Esophagus (tissue), 2 donors: ENCODE data around the gene GJC2. TPM values are rescaled to one million over a fixed set of nuclear protein-coding genes. Genes with fewer than 3 reads are reported as not detected.

Experiments
- H3K27ac ChIP-seq, 2 donors: one replicate each; pipeline ENCODE4 v1.5.1; 2013; ENCODE audit warnings: low read depth in 2 of 2, mild to moderate bottlenecking in 2 of 2, inconsistent platforms in 1 of 2, low read length in 1 of 2, moderate library complexity in 1 of 2
- H3K27me3 ChIP-seq, 2 donors: one replicate each; pipeline ENCODE4 v1.6.1; 2013; ENCODE audit warnings: low read length in 2 of 2, control low read depth in 1 of 2, mild to moderate bottlenecking in 1 of 2; ENCODE audit not compliant: insufficient read depth in 2 of 2, control insufficient read depth in 1 of 2
- H3K36me3 ChIP-seq, 2 donors: one replicate each; pipeline ENCODE4 v1.6.1; 2013; ENCODE audit warnings: low read length in 1 of 2; ENCODE audit not compliant: control insufficient read depth in 2 of 2, insufficient read depth in 2 of 2
- H3K4me1 ChIP-seq, 2 donors: one replicate each; pipeline ENCODE4 v1.6.1; 2013; ENCODE audit warnings: low read length in 1 of 2; ENCODE audit not compliant: control insufficient read depth in 2 of 2, insufficient read depth in 2 of 2
- H3K4me3 ChIP-seq, 2 donors: one replicate each; pipeline ENCODE4 v1.5.1; 2013; ENCODE audit warnings: low read length in 2 of 2, mild to moderate bottlenecking in 2 of 2, low read depth in 1 of 2, moderate library complexity in 1 of 2
- H3K9me3 ChIP-seq, 2 donors: one replicate each; pipeline ENCODE4 v1.6.1; 2013; ENCODE audit warnings: mild to moderate bottlenecking in 2 of 2, low read depth in 1 of 2, low read length in 1 of 2, moderate library complexity in 1 of 2; ENCODE audit not compliant: control insufficient read depth in 2 of 2, insufficient read depth in 1 of 2
- WGBS, 2 donors: extraction: QIAGEN DNeasy Blood & Tissue Kit; methylation state at CpG; one replicate each; pipeline ENCODE4 v1.1.7; 2013; 5-methylcytosine and 5-hydroxymethylcytosine counted together
- polyA plus RNA-seq, 2 donors: library from polyadenylated mRNA; stranded (reverse); fragments of 200-250 nt; gene quantifications; one replicate each; pipeline ENCODE4 v1.2.3, GENCODE V29; 2013
- donor health status: healthy with polysubstance abuse.
- donor health status: Bipolar disorder and iron deficiency.

Gene GJC2
- polyA plus RNA-seq, 2 donors = 0.57 to 0.64 TPM

DNA sequence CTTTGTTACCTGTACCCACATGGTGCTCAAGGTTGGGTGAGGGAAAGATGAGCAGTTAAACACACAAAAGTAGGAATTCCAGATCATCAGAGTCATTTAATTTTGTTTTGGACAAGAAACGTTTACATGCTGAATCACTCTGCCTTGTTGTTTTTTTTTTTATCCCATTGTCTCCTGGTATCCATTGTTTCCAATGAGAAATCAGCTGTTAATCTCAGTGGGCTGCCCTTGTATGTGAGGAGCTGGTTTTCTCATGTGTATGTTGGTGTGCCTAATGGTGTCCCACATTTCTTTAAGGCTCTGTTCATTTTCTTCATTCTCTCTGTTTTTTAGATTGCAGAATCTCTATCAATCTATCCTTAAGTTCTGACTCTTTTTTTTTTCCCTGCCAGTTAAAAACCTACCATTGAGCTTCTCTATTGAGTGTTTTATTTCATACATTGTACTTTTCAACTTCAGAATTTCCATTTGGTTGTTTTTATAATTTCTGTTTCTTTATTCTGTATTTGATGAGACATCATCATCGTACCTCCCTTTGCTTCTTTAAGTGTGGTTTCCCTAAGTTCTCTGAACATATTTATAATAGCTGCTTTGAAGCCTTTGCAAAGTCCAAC lies 49.4 kb downstream of the GJC2 start:
- Histone ChIP-seq H3K4me3 (no peak overlapping the region), H3K27me3 (no peaks in the 10 kb centered on the region), H3K9me3 (no peaks in the 10 kb centered on the region), H3K4me1 (no peaks in the 10 kb centered on the region), H3K36me3 (no peaks in the 10 kb centered on the region), H3K27ac (no peak overlapping the region)
- WGBS, 2 donors = 57 to 71% methylated on average over 2 of the region's 2 CpGs

DNA sequence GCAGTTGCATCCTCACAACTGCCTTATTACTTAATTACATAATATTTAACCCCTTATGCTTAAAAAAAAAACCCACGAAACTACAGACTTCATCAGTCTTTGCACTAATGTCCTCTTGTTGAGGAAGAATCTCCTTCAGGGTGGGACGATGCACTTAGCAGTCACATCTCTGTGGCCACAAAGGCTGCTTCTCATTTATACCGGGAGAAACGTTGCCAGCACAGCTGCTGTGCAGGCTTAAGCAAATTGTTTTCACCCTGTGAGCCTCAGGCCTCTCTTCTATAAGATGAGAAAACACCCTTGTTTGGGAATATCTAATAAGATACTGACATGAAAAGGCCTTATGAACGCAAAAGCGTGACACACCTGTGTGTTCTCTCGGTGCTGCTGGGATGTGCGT lies 55.2 kb downstream of the GJC2 start:
- Histone ChIP-seq H3K4me1 (peaks cover 0 to 3% of the 10 kb centered on the region in 2 donors), H3K27ac (no peak overlapping the region), H3K27me3 (no peaks in the 10 kb centered on the region), H3K36me3 (no peaks in the 10 kb centered on the region), H3K4me3 (no peak overlapping the region), H3K9me3 (no peaks in the 10 kb centered on the region)
- 41 to 47% methylated on average over 8 of the region's 8 CpGs for WGBS, 2 donors

DNA sequence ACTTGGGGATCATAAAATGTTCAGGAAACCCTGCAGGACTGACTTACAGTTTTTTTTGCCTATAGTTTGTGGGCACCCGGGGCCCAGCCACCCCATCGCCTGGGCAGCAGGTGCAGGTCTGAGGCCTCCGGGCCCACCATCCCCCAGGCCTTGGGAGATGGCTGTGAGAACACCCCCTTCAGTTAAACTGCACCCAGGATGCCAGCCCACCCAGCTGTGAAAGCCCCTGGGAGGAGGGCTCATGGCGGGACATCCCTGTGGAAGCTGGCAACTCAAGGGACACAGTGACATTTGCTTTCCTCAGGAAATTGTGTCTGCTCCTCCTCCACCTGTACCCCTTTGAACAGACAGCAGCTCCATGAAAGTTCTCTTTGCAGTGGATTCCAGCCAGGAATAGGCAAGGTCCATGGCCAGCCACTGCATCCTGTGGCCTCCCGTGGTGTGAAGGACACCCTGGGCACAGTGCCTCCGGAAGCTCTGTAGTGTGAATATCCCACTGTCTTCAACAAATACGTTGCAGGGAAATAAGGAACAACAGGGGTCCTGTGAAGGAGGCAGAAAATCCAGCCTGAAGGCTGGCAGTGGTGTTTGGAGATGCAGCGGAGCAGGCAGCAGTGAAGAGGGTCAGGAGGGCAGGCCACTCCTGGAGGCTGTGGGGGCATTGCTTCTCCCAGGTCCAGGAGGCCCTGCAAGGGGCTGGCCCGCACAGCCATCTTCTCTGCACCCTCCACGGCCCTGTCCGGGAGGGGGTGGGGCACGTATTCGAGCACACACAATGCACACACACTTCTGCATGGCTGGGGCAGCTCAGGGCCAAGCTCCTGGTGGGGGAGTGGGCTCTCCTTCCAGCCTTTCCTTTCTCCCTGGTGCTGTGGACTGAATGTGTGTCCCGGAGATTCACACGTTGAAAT lies 56.1 kb downstream of the GJC2 start:
- no peaks in the 10 kb centered on the region for H3K36me3 ChIP-seq
- peaks cover 0 to 3% of the 10 kb centered on the region in 2 donors for H3K4me1 ChIP-seq
- H3K9me3 ChIP-seq = no peaks in the 10 kb centered on the region
- 31 to 43% methylated on average over 15 of the region's 15 CpGs for WGBS, 2 donors
- H3K27me3 ChIP-seq = no peaks in the 10 kb centered on the region
- no peak overlapping the region for H3K4me3 ChIP-seq
- H3K27ac ChIP-seq = no peak overlapping the region

DNA sequence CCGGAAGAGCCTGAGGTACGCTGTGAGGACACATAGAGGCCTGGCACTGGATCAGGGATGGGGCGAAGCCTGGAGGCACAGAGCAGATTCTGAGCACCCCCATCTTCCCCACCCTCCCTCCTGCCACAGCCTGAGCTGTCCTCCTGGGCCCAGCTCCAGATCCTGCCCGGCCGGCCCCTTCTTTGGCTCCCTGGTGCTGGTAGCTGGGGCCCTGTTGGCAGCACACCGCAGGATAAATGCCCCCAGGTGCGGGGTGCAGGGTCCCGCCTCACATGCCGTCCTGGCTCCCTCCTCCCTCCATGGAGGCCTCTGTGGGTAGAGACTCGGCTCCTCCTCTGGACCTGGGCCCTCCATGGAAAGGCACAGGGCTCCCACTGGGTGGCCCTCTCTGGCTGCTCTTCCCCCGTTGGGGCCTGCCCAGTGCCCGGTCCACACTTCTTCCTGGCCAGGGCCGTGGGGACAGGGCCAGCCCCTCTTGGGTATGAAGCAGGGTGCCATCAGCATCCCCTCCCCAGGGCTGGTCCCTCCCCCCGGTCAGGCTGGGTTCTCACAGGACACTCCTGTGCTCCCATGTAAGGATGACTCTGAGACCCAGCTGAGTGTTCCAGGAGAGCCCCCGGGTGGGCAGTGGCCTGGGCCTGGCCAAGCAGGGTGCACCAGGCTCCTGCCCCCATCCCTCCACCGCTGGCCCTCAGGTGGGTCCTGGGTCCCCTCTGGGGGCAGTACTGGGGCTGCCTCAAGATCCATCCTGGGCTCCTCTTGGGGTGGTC lies 57.0 kb downstream of the GJC2 start:
- H3K27me3 ChIP-seq = no peaks in the 10 kb centered on the region
- 47 to 53% methylated on average over 16 of the region's 16 CpGs for WGBS, 2 donors
- H3K27ac ChIP-seq = no peak overlapping the region

DNA sequence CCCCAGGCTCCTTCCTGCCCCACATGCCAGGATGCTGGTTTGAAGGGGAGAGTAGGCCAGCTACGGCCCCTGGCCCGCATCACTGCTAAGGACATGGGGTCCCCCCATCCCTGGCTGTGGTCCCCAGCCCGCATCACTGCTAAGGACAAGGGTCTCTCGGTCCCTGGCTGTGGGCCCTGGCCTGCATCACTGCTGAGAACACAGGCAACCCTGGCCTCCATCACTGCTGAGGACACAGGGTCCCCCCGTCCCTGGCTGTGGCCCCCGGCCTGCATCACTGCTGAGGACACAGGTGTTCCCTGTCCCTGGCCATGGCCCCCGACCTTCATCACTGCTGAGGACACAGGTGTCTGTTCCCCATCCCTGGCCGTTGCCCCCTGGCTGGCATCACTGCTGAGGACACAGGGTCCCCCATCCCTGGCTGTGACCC lies 57.7 kb downstream of the GJC2 start:
- no peak overlapping the region for H3K4me3 ChIP-seq
- H3K4me1 ChIP-seq = peaks cover 0 to 3% of the 10 kb centered on the region in 2 donors
- H3K27ac ChIP-seq = no peak overlapping the region
- WGBS, 2 donors = 75 to 83% methylated on average over 8 of the region's 8 CpGs
- H3K27me3 ChIP-seq = no peaks in the 10 kb centered on the region
- H3K9me3 ChIP-seq = peaks cover 0 to 2% of the 10 kb centered on the region in 2 donors
- no peaks in the 10 kb centered on the region for H3K36me3 ChIP-seq

More for the DNA sequence above, 57.0 kb downstream of the GJC2 start:
- Histone ChIP-seq H3K9me3 (no peaks in the 10 kb centered on the region), H3K4me1 (peaks cover 0 to 3% of the 10 kb centered on the region in 2 donors), H3K4me3 (no peak overlapping the region), H3K36me3 (no peaks in the 10 kb centered on the region)

DNA sequence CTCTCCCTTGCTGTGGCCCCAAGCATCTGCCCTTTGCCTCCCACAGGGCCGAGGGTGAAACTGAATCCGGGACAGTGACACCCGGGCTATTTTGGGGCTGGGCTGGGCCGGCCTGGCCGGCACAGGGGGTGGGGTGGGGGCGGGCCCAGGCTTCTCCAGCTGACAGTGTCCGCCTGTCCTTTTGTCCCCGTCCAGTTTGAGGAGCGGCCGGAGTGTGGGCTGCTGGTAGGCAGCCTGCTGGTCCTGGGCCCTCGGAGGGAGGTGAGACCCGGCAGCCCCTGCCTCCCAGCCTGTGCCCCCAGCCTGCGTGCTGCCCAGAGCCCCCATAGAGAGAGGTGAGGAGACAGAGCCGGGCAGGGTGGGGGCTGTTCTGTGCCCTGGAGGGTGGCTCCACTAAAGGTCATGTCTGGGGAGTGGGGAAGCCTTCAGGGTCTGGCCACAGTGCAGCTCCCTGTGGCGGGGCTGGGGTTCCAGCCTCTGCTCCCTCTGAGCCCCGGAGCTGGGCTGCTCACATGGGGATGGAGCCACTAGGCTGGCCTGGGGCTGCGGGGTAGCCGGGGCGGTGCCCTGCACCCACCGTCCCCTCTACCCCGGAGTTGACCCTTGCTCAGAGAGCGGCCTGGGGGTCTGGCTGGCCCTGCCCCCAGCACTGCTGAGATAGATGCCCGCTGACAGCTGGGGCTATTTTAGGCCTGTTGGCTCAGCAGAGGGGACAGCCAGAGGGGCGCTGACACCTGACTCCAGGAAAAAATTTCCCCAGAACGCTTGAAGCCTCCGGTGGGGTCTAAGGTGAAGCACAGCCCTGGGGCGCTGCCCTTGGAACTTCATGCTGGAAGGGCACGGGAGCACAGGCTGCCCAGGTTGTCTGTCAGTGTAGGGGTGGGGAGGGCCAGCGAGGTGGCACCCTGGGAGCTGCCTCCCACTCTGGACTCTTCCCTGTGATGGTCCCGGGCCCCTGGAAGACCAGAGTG lies 58.4 kb downstream of the GJC2 start, which contains the start of gene OBSCN:
TSS of gene OBSCN (plus strand) at position 194 of the 971 bp plus-strand sequence. CDS start 3,740 bp downstream, outside the sequence.
- H3K27me3 ChIP-seq = no peaks in the 10 kb centered on the region
- no peak within 1 kb of the TSS for H3K4me3 ChIP-seq
- WGBS, 2 donors = 51 to 56% methylated on average over 29 to 30 of the region's 30 CpGs
- H3K36me3 ChIP-seq = no peaks in the 10 kb centered on the region
- peaks cover 3 to 6% of the 10 kb centered on the region in 2 donors for H3K4me1 ChIP-seq
- peaks cover 0 to 2% of the 10 kb centered on the region in 2 donors for H3K9me3 ChIP-seq
- no peak within 1 kb of the TSS for H3K27ac ChIP-seq

DNA sequence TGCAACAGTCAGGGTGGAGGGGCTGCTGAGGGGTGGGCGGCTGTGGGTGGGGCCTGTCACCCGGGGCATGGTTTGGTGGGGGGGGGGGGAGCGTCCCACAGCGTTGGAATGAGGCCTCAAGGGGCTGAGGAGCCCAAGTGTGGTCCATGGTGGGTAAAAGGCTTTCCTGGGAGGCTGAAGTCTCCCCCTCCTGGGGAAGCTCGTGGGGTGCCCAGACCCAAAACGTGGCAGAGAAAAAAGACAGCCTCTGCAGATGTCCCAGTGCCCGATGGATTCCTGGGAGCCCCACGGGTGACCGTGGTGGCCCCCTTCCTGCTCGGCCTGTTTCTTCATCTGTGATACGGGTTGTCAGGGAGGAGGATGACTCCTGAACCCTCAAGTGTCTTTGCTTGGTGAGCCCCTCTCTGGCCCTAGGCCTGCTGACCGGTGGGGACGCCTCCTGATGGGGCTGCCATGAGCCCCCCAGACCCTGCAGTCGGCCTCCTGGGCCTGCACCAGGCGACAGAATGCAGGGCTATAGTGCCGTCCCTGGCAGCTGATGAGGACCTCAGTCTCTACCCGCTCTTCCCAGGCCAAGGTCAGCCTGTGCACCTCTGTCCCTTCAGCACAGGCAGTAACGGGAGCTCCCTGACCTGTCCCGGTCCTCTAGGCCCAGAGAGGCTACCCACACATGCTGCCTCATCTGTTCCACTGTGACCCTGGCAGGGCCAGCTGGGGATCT lies 59.3 kb downstream of the GJC2 start:
- 69 to 78% methylated on average over 17 to 19 of the region's 19 CpGs for WGBS, 2 donors
- no peak overlapping the region for H3K4me3 ChIP-seq
- no peaks in the 10 kb centered on the region for H3K27me3 ChIP-seq

More for the DNA sequence above, 59.3 kb downstream of the GJC2 start:
- Histone ChIP-seq H3K36me3 (no peaks in the 10 kb centered on the region), H3K9me3 (peaks cover 0 to 2% of the 10 kb centered on the region in 2 donors), H3K4me1 (peaks cover 3 to 8% of the 10 kb centered on the region in 2 donors), H3K27ac (no peak overlapping the region)
